Body of pancreas (tissue), 4 donors: ENCODE measurements around the gene MSH6. TPM values are rescaled to one million over a fixed set of nuclear protein-coding genes. Genes with fewer than 3 reads are reported as not detected.

Experiments used
- ATAC-seq: fragments of 150-250 bp; one replicate; pipeline ENCODE4 v1.9.1; 2016
- DNase-seq, 4 donors: peaks; one replicate each; pipeline ENCODE4 v3.0.0-alpha.2; 2019
- H3K27ac ChIP-seq, 4 donors: fragments of 200-600 bp; sonication (generic); 1 replicate in 3 of 4; 2 replicates in 1 of 4; pipeline versions ENCODE4 v1.5.1 to v1.6.1; 2016 to 2019; ENCODE audit warnings: mild to moderate bottlenecking in 1 of 4, mixed read lengths in 1 of 4, moderate library complexity in 1 of 4
- H3K27me3 ChIP-seq, 2 donors: fragments of 200-600 bp; sonication (generic); one replicate each; pipeline ENCODE4 v1.6.0; 2016; ENCODE audit warnings: mild to moderate bottlenecking in 1 of 2
- H3K36me3 ChIP-seq, 2 donors: fragments of 200-600 bp; sonication (generic); replicated peaks in 1 of 2; 2 replicates each; pipeline ENCODE4 v1.5.1; 2016; ENCODE audit warnings: low read depth in 2 of 2; ENCODE audit not compliant: insufficient read depth in 1 of 2
- H3K4me1 ChIP-seq: fragments of 200-600 bp; sonication (generic); one replicate; pipeline ENCODE4 v1.6.0; 2016
- H3K4me3 ChIP-seq, 2 donors: fragments of 200-600 bp; sonication (generic); 1 replicate in 1 of 2; 2 replicates in 1 of 2; pipeline ENCODE4 v1.5.1; 2016 to 2019
- H3K9me3 ChIP-seq, 3 donors: fragments of 200-600 bp; sonication (generic); 1 replicate in 2 of 3; 2 replicates in 1 of 3; pipeline ENCODE4 v1.5.1; 2016
- CTCF ChIP-seq, 7 experiments: fragments of 450-650 bp in 4 of 7; fragments of 200-600 bp in 3 of 7; sonication (generic) in 3 of 7; IDR thresholded peaks; one replicate each; pipeline ENCODE4 v1.5.1; 2016 to 2019; ENCODE audit warnings: antibody characterized with exemption in 7 of 7
- POLR2A ChIP-seq, 3 donors: fragments of 450-650 bp; IDR thresholded peaks; one replicate each; pipeline ENCODE4 v1.6.1; 2016; ENCODE audit warnings: antibody characterized with exemption in 3 of 3, mild to moderate bottlenecking in 2 of 3
- WGBS, 2 donors: methylation state at CpG; one replicate each; pipeline ENCODE4 v1.1.5; 2017; 5-methylcytosine and 5-hydroxymethylcytosine counted together
- intact Hi-C: fragments of 100-400 bp; cut with DNase I; formaldehyde crosslinking; loops from one replicate; pipeline ENCODE4 v1.15.1; 2023
- total RNA-seq, 2 donors: library from RNA; depleted of rRNA; stranded (reverse); fragments of >200 nt; gene quantifications; one replicate each; pipeline ENCODE4 v1.1.0, GENCODE V29; 2016

The MSH6 gene
- total RNA-seq, 2 donors from 2014 or later, result 12.2 to 15.8 TPM

- Histone ChIP-seq H3K9me3 (no peaks in the 10 kb centered on the region), H3K27ac (no peak overlapping the region), H3K27me3 (no peaks in the 10 kb centered on the region), H3K36me3 (peaks cover 0 to 31% of the 10 kb centered on the region in 2 donors), H3K4me1 (no peaks in the 10 kb centered on the region), H3K4me3 (no peak overlapping the region)
- WGBS, 2 donors, result 70 to 74% methylated on average over 4 of the region's 4 CpGs
- DNase-seq (no peak), ATAC-seq (no peak)
- intact Hi-C loops, result no loop called here
- TF ChIP-seq CTCF (IDR thresholded peaks at IDR 0.05) (no peak), POLR2A (IDR thresholded peaks at IDR 0.05) (no peak)
Measured at GRCh38 chr2:47808614-47809013, 25.7 kb downstream of the MSH6 start.

- Histone ChIP-seq H3K27me3 (no peaks in the 10 kb centered on the region), H3K36me3 (peaks cover 0 to 21% of the 10 kb centered on the region in 2 donors), H3K4me3 (no peak overlapping the region), H3K27ac (no peak overlapping the region), H3K9me3 (no peaks in the 10 kb centered on the region), H3K4me1 (no peaks in the 10 kb centered on the region)
- intact Hi-C loops, result no loop called here
- ATAC-seq, result no peak
- DNase-seq, result no peak
- WGBS, 2 donors, result 82 to 85% methylated on average over 2 of the region's 2 CpGs
- TF ChIP-seq POLR2A (IDR thresholded peaks at IDR 0.05) (no peak), CTCF (IDR thresholded peaks at IDR 0.05) (no peak)
Measured at GRCh38 chr2:47809903-47810302, 27.0 kb downstream of the MSH6 start.

- H3K27ac ChIP-seq, result no peak overlapping the region
- no peaks in the 10 kb centered on the region for H3K9me3 ChIP-seq
- intact Hi-C loops, result no loop called here
- no peaks in the 10 kb centered on the region for H3K4me1 ChIP-seq
- ATAC-seq (no peak), DNase-seq (no peak)
- peaks cover 0 to 20% of the 10 kb centered on the region in 2 donors for H3K36me3 ChIP-seq
- TF ChIP-seq POLR2A (IDR thresholded peaks at IDR 0.05) (no peak), CTCF (IDR thresholded peaks at IDR 0.05) (no peak)
- H3K27me3 ChIP-seq, result no peaks in the 10 kb centered on the region
- no peak overlapping the region for H3K4me3 ChIP-seq
Measured at GRCh38 chr2:47810850-47811249, 27.9 kb downstream of the MSH6 start.

- no peaks in the 10 kb centered on the region for H3K27me3 ChIP-seq
- no peak overlapping the region for H3K4me3 ChIP-seq
- 95 to 96% methylated on average over 1 of the region's 1 CpG for WGBS, 2 donors
- H3K4me1 ChIP-seq, result no peaks in the 10 kb centered on the region
- H3K27ac ChIP-seq, result no peak overlapping the region
- intact Hi-C loops, result no loop called here
- no peak for ATAC-seq
- peaks cover 0 to 22% of the 10 kb centered on the region in 2 donors for H3K36me3 ChIP-seq
- TF ChIP-seq POLR2A (IDR thresholded peaks at IDR 0.05) (no peak), CTCF (IDR thresholded peaks at IDR 0.05) (no peak)
- no peak for DNase-seq
- H3K9me3 ChIP-seq, result no peaks in the 10 kb centered on the region
Measured at GRCh38 chr2:47811668-47812067, 28.7 kb downstream of the MSH6 start.

GRCh38 chr2:47815764-47816163 lies 32.8 kb downstream of the MSH6 start:
- H3K4me3 ChIP-seq, result no peak overlapping the region
- WGBS, 2 donors, result 94 to 96% methylated on average over 10 of the region's 10 CpGs
- no peak overlapping the region for H3K27ac ChIP-seq
- H3K4me1 ChIP-seq, result no peaks in the 10 kb centered on the region
- peaks cover 0 to 21% of the 10 kb centered on the region in 2 donors for H3K36me3 ChIP-seq
- DNase-seq (no peak), ATAC-seq (no peak)
- intact Hi-C loops, result no loop called here
- no peak for TF ChIP-seq CTCF (IDR thresholded peaks at IDR 0.05)
- TF ChIP-seq POLR2A (IDR thresholded peaks at IDR 0.05), result no peak
- H3K9me3 ChIP-seq, result no peaks in the 10 kb centered on the region
- H3K27me3 ChIP-seq, result no peaks in the 10 kb centered on the region
